PC-3 (cell line): Measurements from ENCODE around the gene FGFR2. TPM values are rescaled to one million over a fixed set of nuclear protein-coding genes. Genes with fewer than 3 reads are reported as not detected.

Source experiments
- ATAC-seq: fragments of 200-7000 bp; cut with Tn5 transposase; 2 replicates; pipeline ENCODE4 v1.9.1; 2020; ENCODE audit warnings: mild to moderate bottlenecking, moderate library complexity
- BruUV-seq: library from RNA; stranded (reverse); fragments of 400-500 nt; replicated peaks from 2 replicates; lab custom pipeline; 2021; lab: Mats Ljungman, UMichigan
- CTCF ChIA-PET: fragments of 300-600 bp; sonication (Branson Sonifier 250); formaldehyde crosslinking; loops from one replicate; lab custom pipeline; 2022; ENCODE audit warnings: antibody characterized with exemption; lab: Charles Lee
- POLR2A ChIA-PET: fragments of 300-600 bp; sonication (Branson Sonifier 250); formaldehyde crosslinking; loops from one replicate; lab custom pipeline; 2022; ENCODE audit warnings: antibody characterized with exemption; ENCODE audit not compliant: unreplicated experiment; lab: Charles Lee
- DNase-seq: peaks from one replicate; pipeline ENCODE4 v3.0.0-alpha.2; 2015
- H2AFZ ChIP-seq: fragments of 300-600 bp; sonication (generic); 2 replicates; pipeline ENCODE4 v1.6.0; 2016; ENCODE audit warnings: antibody characterized with exemption, low read length
- H3F3A ChIP-seq: fragments of 300-600 bp; sonication (generic); one replicate; pipeline ENCODE4 v1.6.0; 2017; ENCODE audit warnings: antibody characterized with exemption, low read length, control low read depth, mild to moderate bottlenecking; ENCODE audit not compliant: unreplicated experiment
- H3K27ac ChIP-seq: fragments of 300-600 bp; sonication (generic); 2 replicates; pipeline ENCODE4 v1.5.1; 2016; ENCODE audit warnings: mild to moderate bottlenecking, low read length
- H3K27me3 ChIP-seq: fragments of 300-600 bp; sonication (generic); 2 replicates; pipeline ENCODE4 v1.6.1; 2016; ENCODE audit warnings: low read length, mixed read lengths
- H3K36me3 ChIP-seq: fragments of 300-600 bp; sonication (generic); 2 replicates; pipeline ENCODE4 v1.6.1; 2016; ENCODE audit warnings: low read depth, mixed run types, low read length, mixed read lengths
- H3K4me1 ChIP-seq: fragments of 300-600 bp; sonication (generic); 2 replicates; pipeline ENCODE4 v1.5.1; 2016; ENCODE audit warnings: low read length; ENCODE audit not compliant: insufficient read depth
- H3K4me2 ChIP-seq: fragments of 300-600 bp; sonication (generic); 2 replicates; pipeline ENCODE4 v1.6.0; 2016; ENCODE audit warnings: low read length
- H3K4me3 ChIP-seq: fragments of 300-600 bp; sonication (generic); 2 replicates; pipeline ENCODE4 v1.5.1; 2016; ENCODE audit warnings: mild to moderate bottlenecking, low read length, mixed read lengths
- H3K79me2 ChIP-seq: fragments of 300-600 bp; sonication (generic); 2 replicates; pipeline ENCODE4 v1.6.1; 2017; ENCODE audit warnings: low read length, mixed read lengths
- H3K9ac ChIP-seq: fragments of 300-600 bp; sonication (generic); 2 replicates; pipeline ENCODE4 v1.6.0; 2016; ENCODE audit warnings: mild to moderate bottlenecking, low read length
- H3K9me2 ChIP-seq: fragments of 300-600 bp; sonication (generic); replicated peaks from 2 replicates; pipeline ENCODE4 v1.6.1; 2016; ENCODE audit warnings: mixed run types, low read length, mixed read lengths
- H3K9me3 ChIP-seq: fragments of 300-600 bp; sonication (generic); 2 replicates; pipeline ENCODE4 v1.6.1; 2016; ENCODE audit warnings: low read length, mixed read lengths
- H4K20me1 ChIP-seq: fragments of 300-600 bp; sonication (generic); 2 replicates; pipeline ENCODE4 v1.6.1; 2016; ENCODE audit warnings: low read length, mixed read lengths
- CTCF ChIP-seq: fragments of 300-600 bp; sonication (generic); conservative IDR thresholded peaks from 2 replicates; pipeline ENCODE4 v1.5.1; 2017; ENCODE audit warnings: antibody characterized with exemption, low read depth, mild to moderate bottlenecking, low read length
- EZH2 ChIP-seq: fragments of 300-600 bp; sonication (generic); IDR thresholded peaks from one replicate; pipeline ENCODE4 v1.6.1; 2017; ENCODE audit warnings: antibody characterized with exemption, mild to moderate bottlenecking, low read length; ENCODE audit not compliant: unreplicated experiment
- EZH2phosphoT487 ChIP-seq: fragments of 300-600 bp; sonication (generic); IDR thresholded peaks from 2 replicates; pipeline ENCODE4 v1.6.1; 2018; ENCODE audit warnings: mild to moderate bottlenecking, antibody characterized with exemption, low read length, borderline replicate concordance
- intact Hi-C: fragments of 100-400 bp; cut with micrococcal nuclease; formaldehyde crosslinking; loops from 2 replicates; pipeline ENCODE4 v1.9.0; 2023
- total RNA-seq: library from RNA; depleted of rRNA; stranded (reverse); fragments of >200 nt; gene quantifications from 2 replicates; pipeline ENCODE4 v1.2.3, GENCODE V29; 2014

Gene FGFR2
- total RNA-seq, 1 experiment from 2014 or later, result 0.36 TPM

- Histone ChIP-seq H2AFZ (no peak overlapping the region), H3K9ac (no peak overlapping the region), H3K27me3 (peaks cover 30% of the 10 kb centered on the region), H3K4me1 (no peaks in the 10 kb centered on the region), H3K9me3 (no peaks in the 10 kb centered on the region), H3K79me2 (no peaks in the 10 kb centered on the region), H3K4me3 (no peak overlapping the region), H3K36me3 (no peaks in the 10 kb centered on the region), H3F3A (no peaks in the 10 kb centered on the region), H3K27ac (no peak overlapping the region), H3K4me2 (no peak overlapping the region), H3K9me2 (no peaks in the 10 kb centered on the region), H4K20me1 (no peaks in the 10 kb centered on the region)
- POLR2A ChIA-PET, result no interaction called here
- no peak for ATAC-seq
- CTCF ChIA-PET, result no interaction called here
- BruUV-seq, result no TSS peak
- TF ChIP-seq CTCF, result no peak
- TF ChIP-seq EZH2, result no peak
- TF ChIP-seq EZH2phosphoT487, result no peak
- intact Hi-C loops, result no loop called here
- no peak for DNase-seq
These were observed 86.8 kb downstream of the FGFR2 start for GRCh38 chr10:121511460-121511859.

- no peaks in the 10 kb centered on the region for H3K36me3 ChIP-seq
- DNase-seq, result no peak
These were observed 88.0 kb downstream of the FGFR2 start for GRCh38 chr10:121510201-121510771.

More at GRCh38 chr10:121510201-121510771, 88.0 kb downstream of the FGFR2 start:
- Histone ChIP-seq H3K9ac (no peak overlapping the region), H2AFZ (no peak overlapping the region), H3K4me2 (no peak overlapping the region), H3K27ac (no peak overlapping the region), H3K4me1 (no peaks in the 10 kb centered on the region), H3F3A (no peaks in the 10 kb centered on the region), H3K79me2 (no peaks in the 10 kb centered on the region), H3K4me3 (no peak overlapping the region), H3K9me3 (no peaks in the 10 kb centered on the region), H3K27me3 (peaks cover 34% of the 10 kb centered on the region), H3K9me2 (no peaks in the 10 kb centered on the region), H4K20me1 (no peaks in the 10 kb centered on the region)
- no TSS peak for BruUV-seq
- ChIA-PET POLR2A (no interaction called here), CTCF (no interaction called here)
- TF ChIP-seq CTCF (no peak), EZH2phosphoT487 (no peak), EZH2 (no peak)
- ATAC-seq, result no peak
- intact Hi-C loops, result no loop called here
